Ascending aorta (tissue), 2 donors: ENCODE results near the gene CCDC186. TPM values are rescaled to one million over a fixed set of nuclear protein-coding genes. Genes with fewer than 3 reads are reported as not detected.

Experiments
- DNase-seq, 2 donors: peaks; one replicate each; pipeline ENCODE4 v3.0.0-alpha.2; 2019; ENCODE audit warnings: low spot score in 2 of 2
- H3K27ac ChIP-seq, 2 donors: fragments of 200-600 bp; sonication (generic); one replicate each; pipeline ENCODE4 v1.5.1; 2016 to 2017; ENCODE audit warnings: mild to moderate bottlenecking in 1 of 2
- H3K27me3 ChIP-seq: fragments of 200-600 bp; sonication (generic); one replicate; pipeline ENCODE4 v1.5.1; 2017
- H3K36me3 ChIP-seq, 2 donors: fragments of 200-600 bp; sonication (generic); one replicate each; pipeline ENCODE4 v1.5.1; 2016
- H3K4me1 ChIP-seq, 2 donors: fragments of 200-600 bp; sonication (generic); one replicate each; pipeline ENCODE4 v1.5.1; 2016 to 2017; ENCODE audit warnings: mild to moderate bottlenecking in 1 of 2
- H3K4me3 ChIP-seq, 2 donors: fragments of 200-600 bp; sonication (generic); one replicate each; pipeline ENCODE4 v1.5.1; 2016 to 2017; ENCODE audit warnings: mild to moderate bottlenecking in 1 of 2
- H3K9me3 ChIP-seq, 2 donors: fragments of 200-600 bp; sonication (generic); one replicate each; pipeline ENCODE4 v1.5.1; 2016
- intact Hi-C: fragments of 100-400 bp; cut with DNase I; formaldehyde crosslinking; loops from one replicate; pipeline ENCODE4 v1.15.1; 2023
- total RNA-seq: library from RNA; depleted of rRNA; stranded (reverse); fragments of >200 nt; gene quantifications from one replicate; pipeline ENCODE4 v1.1.0, GENCODE V29; 2016
- TF ChIP-seq, protein P1 (sequence below), 3 experiments: fragments of 200-600 bp in 2 of 3; fragments of 450-650 bp in 1 of 3; sonication (generic) in 2 of 3; IDR thresholded peaks; one replicate each; pipeline ENCODE4 v1.5.1; 2016 to 2019; ENCODE audit warnings: antibody characterized with exemption in 3 of 3, mild to moderate bottlenecking in 1 of 3, moderate library complexity in 1 of 3

The CCDC186 gene
- total RNA-seq, 1 donor from 2014 or later: 4.4 TPM

DNA sequence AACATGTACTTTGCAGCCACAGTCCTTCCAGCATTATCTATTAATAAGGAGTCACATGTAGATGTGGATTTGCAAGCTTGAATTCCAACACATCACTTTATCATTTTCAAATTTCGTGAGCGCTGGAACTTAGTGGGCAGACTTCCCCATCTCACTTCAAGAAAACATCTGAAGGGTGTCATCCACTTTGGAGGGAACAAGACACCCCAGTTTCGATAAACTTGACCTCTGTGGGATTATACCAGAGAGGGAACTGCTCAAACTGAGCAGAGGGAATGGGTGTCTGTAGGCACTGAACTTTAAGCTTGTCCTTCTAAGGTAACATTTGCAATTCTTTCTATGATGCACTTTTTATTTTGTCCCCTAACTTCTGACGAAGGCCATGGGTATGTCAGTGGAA lies 102.8 kb downstream of the CCDC186 start:
- intact Hi-C loops: no loop called here
- Histone ChIP-seq H3K9me3 (no peaks in the 10 kb centered on the region), H3K27me3 (no peaks in the 10 kb centered on the region), H3K36me3 (no peaks in the 10 kb centered on the region), H3K27ac (no peak overlapping the region), H3K4me1 (no peaks in the 10 kb centered on the region), H3K4me3 (no peak overlapping the region)
- no peak for DNase-seq
- TF ChIP-seq, protein P1, sequence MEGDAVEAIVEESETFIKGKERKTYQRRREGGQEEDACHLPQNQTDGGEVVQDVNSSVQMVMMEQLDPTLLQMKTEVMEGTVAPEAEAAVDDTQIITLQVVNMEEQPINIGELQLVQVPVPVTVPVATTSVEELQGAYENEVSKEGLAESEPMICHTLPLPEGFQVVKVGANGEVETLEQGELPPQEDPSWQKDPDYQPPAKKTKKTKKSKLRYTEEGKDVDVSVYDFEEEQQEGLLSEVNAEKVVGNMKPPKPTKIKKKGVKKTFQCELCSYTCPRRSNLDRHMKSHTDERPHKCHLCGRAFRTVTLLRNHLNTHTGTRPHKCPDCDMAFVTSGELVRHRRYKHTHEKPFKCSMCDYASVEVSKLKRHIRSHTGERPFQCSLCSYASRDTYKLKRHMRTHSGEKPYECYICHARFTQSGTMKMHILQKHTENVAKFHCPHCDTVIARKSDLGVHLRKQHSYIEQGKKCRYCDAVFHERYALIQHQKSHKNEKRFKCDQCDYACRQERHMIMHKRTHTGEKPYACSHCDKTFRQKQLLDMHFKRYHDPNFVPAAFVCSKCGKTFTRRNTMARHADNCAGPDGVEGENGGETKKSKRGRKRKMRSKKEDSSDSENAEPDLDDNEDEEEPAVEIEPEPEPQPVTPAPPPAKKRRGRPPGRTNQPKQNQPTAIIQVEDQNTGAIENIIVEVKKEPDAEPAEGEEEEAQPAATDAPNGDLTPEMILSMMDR (IDR thresholded peaks at IDR 0.05): no peak

Other genes with a start within 250 kb of the CCDC186 start
- gene ADRB1, start 130.3 kb downstream of the CCDC186 start, total RNA-seq: not detected
- 0.53 TPM for gene TDRD1, start 5.2 kb upstream of the CCDC186 start, total RNA-seq
- not detected for gene VWA2, start 65.1 kb upstream of the CCDC186 start, total RNA-seq
- gene AFAP1L2, start 230.3 kb upstream of the CCDC186 start, total RNA-seq: 30.4 TPM